GM12891 (cell line): ENCODE results near the gene THSD4.

Experiments
- POLR2A ChIP-seq: IDR thresholded peaks from 2 replicates; pipeline ENCODE4 v1.6.1; 2011; ENCODE audit warnings: low read depth, low read length, control low read depth
- POLR2AphosphoS5 ChIP-seq: IDR thresholded peaks from 2 replicates; pipeline ENCODE4 v1.6.1; 2011; ENCODE audit warnings: low read depth, low read length, control low read depth
- SPI1 ChIP-seq: IDR thresholded peaks from 2 replicates; pipeline ENCODE4 v1.6.1; 2011; ENCODE audit warnings: low read depth, low read length, control low read depth
- TAF1 ChIP-seq: IDR thresholded peaks from 2 replicates; pipeline ENCODE4 v1.6.1; 2011; ENCODE audit warnings: low read depth, low read length, control low read depth

- TF ChIP-seq POLR2A (no peak), POLR2AphosphoS5 (no peak), SPI1 (no peak), TAF1 (no peak)
These were observed 31.0 kb upstream of the THSD4 start for GRCh38 chr15:71084264-71084663.
